GM12864 (cell line): Measurements from ENCODE around the gene HPX.

Experiments
- DNase-seq: peaks from one replicate; pipeline ENCODE4 v3.0.0-alpha.2; 2011; ENCODE audit warnings: low read depth
- H3K4me3 ChIP-seq: 2 replicates; pipeline ENCODE4 v1.5.1; 2011; ENCODE audit warnings: mild to moderate bottlenecking, low read depth, low read length, control low read depth
- TF ChIP-seq, protein P1 (sequence below): IDR thresholded peaks from 2 replicates; pipeline ENCODE4 v1.5.1; 2011; ENCODE audit warnings: low read depth, mild to moderate bottlenecking, moderate library complexity, low read length, control low read depth, inconsistent platforms; ENCODE audit errors: missing control alignments

Gene HPX

DNA sequence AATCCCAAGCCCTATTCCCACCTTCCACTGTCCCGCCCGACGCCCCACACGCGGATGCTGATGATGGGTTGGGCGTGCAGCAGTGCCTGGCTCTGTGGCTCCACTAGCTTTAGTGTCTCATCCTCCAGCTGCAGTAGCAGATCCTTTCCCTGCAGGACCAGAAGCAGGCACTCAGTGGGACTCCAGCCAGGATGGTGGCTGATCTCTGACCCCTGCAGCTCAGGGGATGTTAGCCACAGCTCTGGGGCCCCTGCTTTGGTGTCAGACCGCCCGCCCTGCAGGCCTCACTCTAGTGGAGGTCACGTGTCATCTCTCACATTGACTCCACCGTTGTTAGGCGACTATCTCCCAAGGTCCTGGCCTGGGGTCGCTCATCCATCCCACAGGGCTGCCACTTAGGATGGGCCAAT lies 38.7 kb downstream of the HPX start:
- TF ChIP-seq, protein P1, sequence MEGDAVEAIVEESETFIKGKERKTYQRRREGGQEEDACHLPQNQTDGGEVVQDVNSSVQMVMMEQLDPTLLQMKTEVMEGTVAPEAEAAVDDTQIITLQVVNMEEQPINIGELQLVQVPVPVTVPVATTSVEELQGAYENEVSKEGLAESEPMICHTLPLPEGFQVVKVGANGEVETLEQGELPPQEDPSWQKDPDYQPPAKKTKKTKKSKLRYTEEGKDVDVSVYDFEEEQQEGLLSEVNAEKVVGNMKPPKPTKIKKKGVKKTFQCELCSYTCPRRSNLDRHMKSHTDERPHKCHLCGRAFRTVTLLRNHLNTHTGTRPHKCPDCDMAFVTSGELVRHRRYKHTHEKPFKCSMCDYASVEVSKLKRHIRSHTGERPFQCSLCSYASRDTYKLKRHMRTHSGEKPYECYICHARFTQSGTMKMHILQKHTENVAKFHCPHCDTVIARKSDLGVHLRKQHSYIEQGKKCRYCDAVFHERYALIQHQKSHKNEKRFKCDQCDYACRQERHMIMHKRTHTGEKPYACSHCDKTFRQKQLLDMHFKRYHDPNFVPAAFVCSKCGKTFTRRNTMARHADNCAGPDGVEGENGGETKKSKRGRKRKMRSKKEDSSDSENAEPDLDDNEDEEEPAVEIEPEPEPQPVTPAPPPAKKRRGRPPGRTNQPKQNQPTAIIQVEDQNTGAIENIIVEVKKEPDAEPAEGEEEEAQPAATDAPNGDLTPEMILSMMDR, result no peak
- DNase-seq, result no peak
- H3K4me3 ChIP-seq, result no peak overlapping the region

DNA sequence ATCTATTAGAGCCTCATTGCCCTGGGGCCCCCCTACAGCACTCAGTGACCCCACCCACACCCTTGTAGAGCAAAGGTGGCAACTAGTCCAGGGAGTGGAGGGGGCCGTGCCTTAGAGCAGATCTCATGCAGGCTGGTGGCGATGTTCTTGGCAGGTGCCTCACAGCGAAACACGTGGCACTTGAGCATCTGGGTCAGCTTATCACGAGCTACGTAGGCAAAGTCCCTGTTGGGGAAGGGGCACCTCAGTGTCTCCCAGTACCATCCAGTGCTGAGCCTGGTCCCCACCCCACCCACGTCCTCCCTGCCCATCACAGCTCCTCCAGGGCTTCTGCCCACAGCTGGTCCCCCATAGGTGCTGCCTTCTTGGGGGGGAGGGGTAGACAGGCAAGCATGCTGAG lies 39.3 kb downstream of the HPX start:
- H3K4me3 ChIP-seq, result no peak overlapping the region
- DNase-seq, result no peak
- TF ChIP-seq, protein P1, result no peak

DNA sequence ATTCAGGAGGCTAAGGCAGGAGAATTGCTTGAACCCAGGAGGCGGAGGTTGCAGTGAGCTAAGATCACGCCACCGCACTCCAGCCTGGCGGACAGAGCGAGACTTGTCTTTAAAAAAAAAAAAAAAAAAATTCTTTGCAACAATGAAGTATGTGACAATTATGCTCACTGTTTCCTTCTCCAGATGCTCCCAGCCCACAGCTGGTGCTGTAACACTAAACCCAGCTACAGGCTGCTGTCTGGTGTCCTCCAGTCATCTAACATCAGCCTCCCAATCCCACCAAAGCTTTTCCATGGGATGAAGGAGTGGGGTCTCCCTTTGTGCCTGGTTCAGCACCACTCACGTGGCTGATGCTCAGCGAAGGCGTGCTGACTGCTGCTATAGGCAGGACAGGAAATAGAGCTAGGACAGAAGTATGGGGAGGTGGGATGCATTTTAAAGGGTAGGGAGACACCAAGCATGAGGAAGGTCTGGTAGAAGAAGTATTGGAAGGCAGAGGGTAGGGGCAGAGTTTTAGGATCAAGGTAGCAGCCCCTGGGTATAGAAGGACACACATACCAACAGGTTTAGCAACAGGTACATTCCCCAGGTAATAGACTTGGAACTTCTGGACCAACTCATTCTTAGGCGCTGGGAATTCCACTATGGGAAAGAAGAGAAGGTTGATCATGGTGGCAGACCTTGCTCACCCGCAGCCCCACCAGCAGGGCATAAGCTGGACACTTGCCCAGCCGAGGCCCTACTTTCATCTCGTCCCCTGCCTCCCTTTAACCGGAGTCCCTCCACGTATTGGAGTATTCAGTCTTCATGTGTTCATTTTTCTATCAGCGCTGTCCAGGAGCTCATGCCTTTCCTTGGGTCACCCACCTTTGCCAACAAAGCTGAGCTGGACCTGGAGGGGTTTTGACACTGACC lies 40.1 kb downstream of the HPX start:
- no peak overlapping the region for H3K4me3 ChIP-seq
- no peak for DNase-seq
- TF ChIP-seq, protein P1, result no peak

DNA sequence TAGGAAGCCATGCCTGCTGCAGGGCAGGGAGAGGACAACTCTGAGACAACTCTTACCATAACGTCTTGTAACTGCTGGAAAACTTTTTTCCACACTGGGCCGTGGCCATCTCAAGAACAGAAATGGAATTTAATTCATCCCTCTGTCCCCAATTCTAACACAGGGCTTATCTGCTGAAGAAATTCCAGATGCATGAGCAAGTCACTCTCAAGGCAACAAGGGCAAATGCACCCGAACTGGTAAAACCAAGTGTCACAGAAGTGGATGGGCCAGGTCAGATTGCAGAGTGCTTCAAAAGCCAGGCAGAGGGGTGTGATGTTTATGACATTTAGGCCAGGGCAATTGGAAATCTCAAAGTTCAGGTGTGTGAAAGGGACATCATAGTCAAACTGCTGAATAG lies 43.2 kb downstream of the HPX start:
- H3K4me3 ChIP-seq, result no peak overlapping the region
- no peak for DNase-seq
- TF ChIP-seq, protein P1, result no peak

DNA sequence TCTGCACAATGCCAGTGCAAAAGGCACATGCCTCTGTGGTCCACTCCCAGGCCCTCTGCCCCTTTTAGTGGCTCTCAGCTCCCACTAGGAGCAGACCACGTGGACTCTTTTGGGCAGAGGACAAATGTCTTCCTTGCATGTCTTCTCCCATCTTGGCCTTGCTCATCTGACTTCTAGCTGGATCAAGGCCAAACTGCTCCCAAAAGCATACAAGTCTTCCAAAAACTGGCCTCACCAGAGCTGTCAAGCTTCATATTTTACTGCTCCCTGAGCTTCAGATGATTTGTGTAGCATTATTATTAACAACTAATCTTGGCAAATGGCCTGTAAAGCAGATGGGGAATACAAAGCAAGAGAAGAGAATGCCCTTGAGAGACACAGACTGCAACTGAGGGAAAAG lies 43.6 kb downstream of the HPX start:
- no peak overlapping the region for H3K4me3 ChIP-seq
- no peak for DNase-seq
- TF ChIP-seq, protein P1, result no peak

DNA sequence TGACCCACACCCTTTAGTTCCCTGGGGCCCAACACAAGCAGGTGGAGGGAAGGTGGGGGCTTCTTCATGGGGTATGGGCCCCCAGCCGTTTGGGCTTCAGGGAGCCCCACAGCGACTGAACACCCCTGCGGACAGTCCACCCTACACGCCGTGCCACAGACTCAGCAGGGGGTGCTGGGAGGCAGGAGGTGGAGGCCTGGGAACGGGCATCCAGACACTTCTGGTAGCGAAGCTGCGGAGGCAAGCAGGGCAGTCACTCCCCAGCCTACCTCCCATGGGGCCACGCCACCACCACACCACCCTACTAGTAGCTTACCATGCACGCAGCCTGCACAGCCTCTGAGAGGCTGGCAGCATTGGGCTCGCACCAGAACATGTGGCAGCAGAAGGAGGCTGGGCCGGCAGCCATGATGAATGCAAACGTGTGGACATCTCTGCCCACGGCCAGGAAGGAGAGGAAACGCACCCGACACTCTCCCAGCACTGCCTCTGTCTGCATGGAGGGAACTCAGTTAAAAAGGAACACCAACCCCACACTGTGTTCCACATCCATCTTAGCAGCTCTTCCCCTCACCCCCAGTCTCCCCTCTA lies 45.2 kb downstream of the HPX start:
- H3K4me3 ChIP-seq, result no peak overlapping the region
- TF ChIP-seq, protein P1, result no peak
- no peak for DNase-seq
